ENCODE results near the gene SNTB2.

The SNTB2 gene

GRCh38 chr16:69349536-69349935 is 162.6 kb downstream of the SNTB2 start:
- DNase-seq = no peak

- no peak for DNase-seq
Observed at GRCh38 chr16:69350536-69351133, 163.7 kb downstream of the SNTB2 start.

GRCh38 chr16:69351309-69352027 is 164.5 kb downstream of the SNTB2 start, which contains the start of gene TMED6:
Gene TMED6 (minus strand): TSS chr16:69351786. CDS start chr16:69351753, 33 bp downstream.
- DNase-seq = no peak
